Neural cell (in vitro differentiated cells): ENCODE measurements around the gene DLG2. TPM values are rescaled to one million over a fixed set of nuclear protein-coding genes. Genes with fewer than 3 reads are reported as not detected.
"Not testable (repeated sequence)": the region's sequence is repeated elsewhere in the genome, so short reads cannot be mapped to it uniquely, and the experiment has no call there.

ENCODE experiments used
- H2AFZ ChIP-seq: fragments of 200-600, 300-800 bp; sonication (generic), shearing (Covaris generic); 2 replicates; pipeline ENCODE4 v1.6.0; 2014; ENCODE audit warnings: low read depth, mild to moderate bottlenecking, antibody characterized with exemption, low read length, moderate library complexity
- H3F3A ChIP-seq: fragments of 200-600 bp; shearing (Covaris generic); 2 replicates; pipeline ENCODE4 v1.6.1; 2016; ENCODE audit warnings: mild to moderate bottlenecking, moderate library complexity, mixed read lengths, antibody characterized with exemption, low read length; ENCODE audit not compliant: insufficient read depth, poor library complexity, severe bottlenecking
- H3K27ac ChIP-seq: fragments of 200-600, 300-800 bp; sonication (generic), shearing (Covaris generic); 2 replicates; pipeline ENCODE4 v1.5.1; 2014; ENCODE audit warnings: mild to moderate bottlenecking, low read length, moderate library complexity
- H3K27me3 ChIP-seq: fragments of 300-800, 200-600 bp; sonication (generic), shearing (Covaris generic); 2 replicates; pipeline ENCODE4 v1.6.0; 2014; ENCODE audit warnings: mild to moderate bottlenecking, low read depth, low read length, moderate library complexity; ENCODE audit not compliant: insufficient read depth
- H3K36me3 ChIP-seq: fragments of 300-800, 200-600 bp; sonication (generic), shearing (Covaris generic); 2 replicates; pipeline ENCODE4 v1.5.1; 2014; ENCODE audit warnings: mild to moderate bottlenecking, antibody characterized with exemption, low read length, moderate library complexity; ENCODE audit not compliant: insufficient read depth
- H3K4me2 ChIP-seq: fragments of 300-800, 200-600 bp; sonication (generic), shearing (Covaris generic); 2 replicates; pipeline ENCODE4 v1.6.0; 2014; ENCODE audit warnings: mild to moderate bottlenecking, low read length
- H3K4me3 ChIP-seq: fragments of 300-800, 200-600 bp; sonication (generic), shearing (Covaris generic); 2 replicates; pipeline ENCODE4 v1.5.1; 2014; ENCODE audit warnings: mild to moderate bottlenecking, low read length, moderate library complexity
- H3K79me2 ChIP-seq: fragments of 200-600 bp; shearing (Covaris generic); replicated peaks from 2 replicates; pipeline ENCODE4 v1.6.0; 2014; ENCODE audit warnings: mild to moderate bottlenecking, low read length, moderate library complexity; ENCODE audit not compliant: insufficient read depth
- H3K9ac ChIP-seq: fragments of 300-800, 200-600 bp; sonication (generic), shearing (Covaris generic); 2 replicates; pipeline ENCODE4 v1.6.1; 2016; ENCODE audit warnings: mild to moderate bottlenecking, low read length, mixed read lengths
- H3K9me2 ChIP-seq: fragments of 200-600 bp; shearing (Covaris generic); 2 replicates; pipeline ENCODE4 v1.6.1; 2016; ENCODE audit warnings: mild to moderate bottlenecking, low read length, mixed read lengths; ENCODE audit not compliant: insufficient read depth
- H3K9me3 ChIP-seq: fragments of 200-600, 300-800 bp; sonication (generic), shearing (Covaris generic); 2 replicates; pipeline ENCODE4 v1.6.1; 2016; ENCODE audit warnings: mild to moderate bottlenecking, mixed run types, low read length, moderate library complexity, mixed read lengths
- H4K20me1 ChIP-seq: fragments of 200-600 bp; shearing (Covaris generic); 2 replicates; pipeline ENCODE4 v1.6.1; 2016; ENCODE audit warnings: mild to moderate bottlenecking, mixed run types; ENCODE audit not compliant: insufficient read depth
- CTCF ChIP-seq: fragments of 450-650 bp; IDR thresholded peaks from 2 replicates; pipeline ENCODE4 v1.5.1; 2014; ENCODE audit warnings: antibody characterized with exemption, mild to moderate bottlenecking, moderate library complexity; ENCODE audit not compliant: poor library complexity, severe bottlenecking
- EP300 ChIP-seq: fragments of 450-650 bp; conservative IDR thresholded peaks from 2 replicates; pipeline ENCODE4 v1.6.1; 2014; ENCODE audit warnings: antibody characterized with exemption, mild to moderate bottlenecking, moderate library complexity; ENCODE audit not compliant: poor library complexity, severe bottlenecking
- EZH2 ChIP-seq: fragments of 200-600, 300-800 bp; shearing (Covaris generic), sonication (generic); IDR thresholded peaks from 2 replicates; pipeline ENCODE4 v1.6.1; 2014; ENCODE audit warnings: antibody characterized with exemption, low read length, borderline replicate concordance, mild to moderate bottlenecking; ENCODE audit not compliant: insufficient read depth, poor library complexity, severe bottlenecking
- MXI1 ChIP-seq: fragments of 450-650 bp; conservative IDR thresholded peaks from 2 replicates; pipeline ENCODE4 v1.6.1; 2014; ENCODE audit warnings: antibody characterized with exemption, mild to moderate bottlenecking; ENCODE audit not compliant: poor library complexity, severe bottlenecking
- POLR2AphosphoS5 ChIP-seq: IDR thresholded peaks from 2 replicates; pipeline ENCODE4 v1.6.1; 2012
- RAD21 ChIP-seq: fragments of 450-650 bp; conservative IDR thresholded peaks from 2 replicates; pipeline ENCODE4 v1.6.1; 2014; ENCODE audit warnings: antibody characterized with exemption, mild to moderate bottlenecking, moderate library complexity
- REST ChIP-seq: IDR thresholded peaks from 2 replicates; pipeline ENCODE4 v1.6.1; 2012; ENCODE audit warnings: borderline replicate concordance
- SMC3 ChIP-seq: fragments of 450-650 bp; conservative IDR thresholded peaks from 2 replicates; pipeline ENCODE4 v1.6.1; 2014; ENCODE audit warnings: antibody characterized with exemption, mild to moderate bottlenecking, moderate library complexity; ENCODE audit not compliant: poor library complexity
- TAF1 ChIP-seq: IDR thresholded peaks from 2 replicates; pipeline ENCODE4 v1.6.1; 2012; ENCODE audit warnings: low read depth
- polyA plus RNA-seq: library from polyadenylated mRNA; depleted of rRNA; stranded (reverse); fragments of >200 nt; gene quantifications from 2 replicates; pipeline ENCODE4 v1.2.3, GENCODE V29; 2014

DLG2 gene
- polyA plus RNA-seq, 1 donor from 2014 or later, result 179 TPM

GRCh38 chr11:85346484-85346883, 280.7 kb downstream of the DLG2 start:
- Histone ChIP-seq H3K4me3 (no peak overlapping the region), H3K79me2 (no peaks in the 10 kb centered on the region), H3K9me3 (peaks cover 2% of the 10 kb centered on the region), H4K20me1 (no peaks in the 10 kb centered on the region), H3K9ac (no peak overlapping the region), H3K9me2 (no peaks in the 10 kb centered on the region), H2AFZ (no peak overlapping the region), H3K27me3 (no peaks in the 10 kb centered on the region), H3F3A (no peaks in the 10 kb centered on the region), H3K4me2 (no peak overlapping the region), H3K36me3 (no peaks in the 10 kb centered on the region), H3K27ac (no peak overlapping the region)
- TF ChIP-seq CTCF (no peak), MXI1 (no peak), EZH2 (no peak), TAF1 (no peak), RAD21 (no peak), REST (no peak), EP300 (no peak), POLR2AphosphoS5 (no peak), SMC3 (no peak)

- not testable (repeated sequence) for H3K27me3 ChIP-seq, H3K9me2 ChIP-seq, H3K4me2 ChIP-seq, H3K27ac ChIP-seq, H3K79me2 ChIP-seq, H3K9ac ChIP-seq, H4K20me1 ChIP-seq, H3K36me3 ChIP-seq, H3F3A ChIP-seq, H2AFZ ChIP-seq, H3K9me3 ChIP-seq, H3K4me3 ChIP-seq
Observed at GRCh38 chr11:85340846-85341245, 286.3 kb downstream of the DLG2 start.

GRCh38 chr11:85318573-85318972, 308.6 kb downstream of the DLG2 start:
- H4K20me1 ChIP-seq, result no peaks in the 10 kb centered on the region
- no peaks in the 10 kb centered on the region for H3K36me3 ChIP-seq
- H3K9me2 ChIP-seq, result no peaks in the 10 kb centered on the region
- no peaks in the 10 kb centered on the region for H3K79me2 ChIP-seq
- H3F3A ChIP-seq, result no peaks in the 10 kb centered on the region
- no peaks in the 10 kb centered on the region for H3K27me3 ChIP-seq
- no peak overlapping the region for H3K4me2 ChIP-seq
- H3K27ac ChIP-seq, result no peak overlapping the region
- no peaks in the 10 kb centered on the region for H3K9me3 ChIP-seq
- H2AFZ ChIP-seq, result no peak overlapping the region
- no peak overlapping the region for H3K9ac ChIP-seq
- TF ChIP-seq TAF1 (no peak), REST (no peak), EP300 (no peak), RAD21 (no peak), POLR2AphosphoS5 (no peak), CTCF (no peak), EZH2 (no peak), SMC3 (no peak), MXI1 (no peak)
- H3K4me3 ChIP-seq, result no peak overlapping the region
